H1 (cell line): ENCODE data around the gene APELA. TPM values are rescaled to one million over a fixed set of nuclear protein-coding genes. Genes with fewer than 3 reads are reported as not detected.

Source experiments
- CTCF ChIA-PET: fragments of 300-600 bp; sonication (Branson Sonifier 250); formaldehyde crosslinking; loops from one replicate; lab custom pipeline; 2021; ENCODE audit not compliant: partially characterized antibody; lab: Charles Lee
- POLR2A ChIA-PET: fragments of 300-600 bp; sonication (Branson Sonifier 250); formaldehyde crosslinking; loops from one replicate; lab custom pipeline; 2021; ENCODE audit warnings: inconsistent platforms; ENCODE audit not compliant: partially characterized antibody; lab: Charles Lee
- DNase-seq, 2 experiments: peaks; one replicate each; pipeline versions ENCODE4 v3.0.0 to v3.0.0-alpha.2; 2010 to 2022; ENCODE audit warnings: low spot score in 2 of 2, low read depth in 1 of 2, mixed read lengths in 1 of 2
- FAIRE-seq: peaks from 2 replicates; lab custom pipeline; 2011; peaks lifted over from hg19 to GRCh38; lab: Jason Lieb, UNC
- H2AFZ ChIP-seq: 2 replicates; pipeline ENCODE4 v1.8.1; 2012; ENCODE audit warnings: low read length, inconsistent platforms
- H2AK5ac ChIP-seq: 2 replicates; pipeline ENCODE4 v1.6.1; 2013; ENCODE audit warnings: low read depth, low read length
- H2BK120ac ChIP-seq: replicated peaks from 2 replicates; pipeline ENCODE3; 2013; ENCODE audit warnings: low read depth, low read length, inconsistent platforms
- H2BK12ac ChIP-seq: 2 replicates; pipeline ENCODE4 v1.6.1; 2013; ENCODE audit warnings: low read depth, low read length
- H2BK15ac ChIP-seq: 2 replicates; pipeline ENCODE4 v1.6.1; 2013; ENCODE audit warnings: low read length
- H2BK20ac ChIP-seq: 2 replicates; pipeline ENCODE4 v1.6.1; 2013; ENCODE audit warnings: low read length
- H2BK5ac ChIP-seq: 2 replicates; pipeline ENCODE4 v1.6.1; 2013; ENCODE audit warnings: low read depth, low read length
- H3K14ac ChIP-seq: 2 replicates; pipeline ENCODE4 v1.6.1; 2013; ENCODE audit warnings: inconsistent platforms; ENCODE audit not compliant: insufficient read length
- H3K18ac ChIP-seq: 2 replicates; pipeline ENCODE4 v1.6.1; 2013; ENCODE audit warnings: low read length; ENCODE audit errors: extremely low read depth
- H3K23ac ChIP-seq: 2 replicates; pipeline ENCODE4 v1.6.1; 2013; ENCODE audit warnings: inconsistent platforms; ENCODE audit not compliant: insufficient read length
- H3K23me2 ChIP-seq: 2 replicates; pipeline ENCODE4 v1.6.1; 2013; ENCODE audit warnings: low read depth, low read length
- H3K27ac ChIP-seq: 2 replicates; pipeline ENCODE4 v1.6.1; 2011; ENCODE audit warnings: low read depth, low read length, inconsistent platforms
- H3K27me3 ChIP-seq, 4 experiments: replicated peaks in 1 of 4; 1 replicate in 1 of 4; 2 replicates in 3 of 4; pipeline versions ENCODE4 v1.6.1 to v1.8.1; 2011 to 2013; ENCODE audit warnings: low read length in 3 of 4, mild to moderate bottlenecking in 3 of 4, inconsistent platforms in 2 of 4, mixed read lengths in 2 of 4, moderate library complexity in 1 of 4; ENCODE audit not compliant: control insufficient read depth in 3 of 4, insufficient read depth in 3 of 4; ENCODE audit errors: extremely low read depth in 1 of 4
- H3K36me3 ChIP-seq, 4 experiments: 2 replicates each; pipeline versions ENCODE4 v1.6.1 to v1.8.1; 2011 to 2013; ENCODE audit warnings: mild to moderate bottlenecking in 4 of 4, low read length in 3 of 4, moderate library complexity in 2 of 4, control low read depth in 1 of 4, inconsistent platforms in 1 of 4; ENCODE audit not compliant: insufficient read depth in 4 of 4, control insufficient read depth in 2 of 4
- H3K4ac ChIP-seq: replicated peaks from 2 replicates; pipeline ENCODE3; 2013; ENCODE audit warnings: low read length, low read depth, mixed read lengths, inconsistent platforms; ENCODE audit not compliant: insufficient read length
- H3K4me1 ChIP-seq, 4 experiments: replicated peaks in 1 of 4; 1 replicate in 1 of 4; 2 replicates in 3 of 4; pipeline versions ENCODE4 v1.6.1 to v1.8.1; 2011 to 2013; ENCODE audit warnings: low read length in 3 of 4, inconsistent platforms in 2 of 4, mixed read lengths in 1 of 4; ENCODE audit not compliant: insufficient read depth in 4 of 4, control insufficient read depth in 3 of 4
- H3K4me2 ChIP-seq, 2 experiments: 2 replicates each; pipeline versions ENCODE4 v1.6.1 to v1.8.1; 2011 to 2013; ENCODE audit warnings: low read depth in 2 of 2, low read length in 2 of 2, control low read depth in 1 of 2, inconsistent platforms in 1 of 2, mild to moderate bottlenecking in 1 of 2; ENCODE audit not compliant: insufficient read depth in 1 of 2
- H3K4me3 ChIP-seq, 4 experiments: fragments of 200-600, 300-600 bp in 1 of 4; sonication (generic), shearing (Covaris generic), sonication (Bioruptor Twin) in 1 of 4; 2 replicates each; pipeline versions ENCODE4 v1.5.1 to v1.8.1; 2011 to 2016; ENCODE audit warnings: low read length in 4 of 4, low read depth in 3 of 4, control low read depth in 2 of 4, inconsistent platforms in 2 of 4, mild to moderate bottlenecking in 2 of 4, mixed read lengths in 1 of 4, moderate library complexity in 1 of 4; ENCODE audit not compliant: insufficient read depth in 2 of 4; ENCODE audit errors: extremely low read depth in 1 of 4
- H3K56ac ChIP-seq: replicated peaks from 2 replicates; pipeline ENCODE3; 2013; ENCODE audit warnings: low read depth, mild to moderate bottlenecking, mixed read lengths, low read length, inconsistent platforms; ENCODE audit not compliant: insufficient read length
- H3K79me1 ChIP-seq: 2 replicates; pipeline ENCODE4 v1.6.1; 2013; ENCODE audit warnings: low read depth, low read length, control low read depth
- H3K79me2 ChIP-seq, 2 experiments: 2 replicates each; pipeline versions ENCODE4 v1.6.1 to v1.8.1; 2012 to 2013; ENCODE audit warnings: low read length in 2 of 2, mild to moderate bottlenecking in 2 of 2, inconsistent platforms in 1 of 2; ENCODE audit not compliant: insufficient read depth in 2 of 2, control insufficient read depth in 1 of 2
- H3K9ac ChIP-seq, 4 experiments: replicated peaks in 1 of 4; 1 replicate in 1 of 4; 2 replicates in 3 of 4; pipeline versions ENCODE4 v1.6.1 to v1.8.1; 2011 to 2013; ENCODE audit warnings: low read depth in 3 of 4, low read length in 3 of 4, control low read depth in 2 of 4, mild to moderate bottlenecking in 2 of 4, moderate library complexity in 2 of 4, inconsistent platforms in 1 of 4; ENCODE audit errors: extremely low read depth in 1 of 4
- H3K9me3 ChIP-seq, 2 experiments: 2 replicates each; pipeline versions ENCODE4 v1.6.1 to v1.8.1; 2012 to 2013; ENCODE audit warnings: mild to moderate bottlenecking in 2 of 2, moderate library complexity in 2 of 2, control low read depth in 1 of 2, inconsistent platforms in 1 of 2, low read depth in 1 of 2, low read length in 1 of 2, mixed read lengths in 1 of 2; ENCODE audit not compliant: insufficient read depth in 2 of 2
- H4K20me1 ChIP-seq, 2 experiments: replicated peaks in 1 of 2; 2 replicates each; pipeline versions ENCODE3 to v1.8.1; 2011 to 2013; ENCODE audit warnings: inconsistent platforms in 2 of 2, low read length in 2 of 2, mild to moderate bottlenecking in 1 of 2; ENCODE audit not compliant: insufficient read depth in 2 of 2, control insufficient read depth in 1 of 2
- H4K5ac ChIP-seq: 2 replicates; pipeline ENCODE4 v1.6.1; 2013; ENCODE audit warnings: low read length, low read depth, mixed read lengths, inconsistent platforms; ENCODE audit not compliant: insufficient read length
- H4K8ac ChIP-seq: 2 replicates; pipeline ENCODE4 v1.8.0; 2013; ENCODE audit warnings: mild to moderate bottlenecking, moderate library complexity, low read length, inconsistent platforms; ENCODE audit not compliant: insufficient read depth; ENCODE audit errors: extremely low read depth
- H4K91ac ChIP-seq: replicated peaks from 2 replicates; pipeline ENCODE3; 2013; ENCODE audit warnings: low read length, mixed read lengths, inconsistent platforms; ENCODE audit not compliant: insufficient read length
- ATF3 ChIP-seq: IDR thresholded peaks from 2 replicates; pipeline ENCODE4 v1.6.1; 2011; ENCODE audit warnings: low read depth, mild to moderate bottlenecking, low read length; ENCODE audit not compliant: insufficient read depth
- CBX5 ChIP-seq: fragments of 300-800, 300-1000 bp; sonication (generic); IDR thresholded peaks from 2 replicates; pipeline ENCODE4 v1.7.1; 2016; ENCODE audit warnings: antibody characterized with exemption, low read length, low read depth
- CHD2 ChIP-seq: IDR thresholded peaks from 2 replicates; pipeline ENCODE4 v1.6.1; 2012; ENCODE audit warnings: low read length, improper control_type of control experiment
- CREB1 ChIP-seq: IDR thresholded peaks from 2 replicates; pipeline ENCODE4 v1.6.1; 2012; ENCODE audit warnings: inconsistent platforms
- EP300 ChIP-seq, 2 experiments: IDR thresholded peaks; 1 replicate in 1 of 2; 2 replicates in 1 of 2; pipeline ENCODE4 v1.6.1; 2011 to 2012; ENCODE audit warnings: low read depth in 2 of 2, low read length in 2 of 2, mild to moderate bottlenecking in 2 of 2, borderline replicate concordance in 1 of 2, inconsistent platforms in 1 of 2, moderate library complexity in 1 of 2
- EZH2 ChIP-seq: fragments of 200-600 bp; sonication (generic); IDR thresholded peaks from 2 replicates; pipeline ENCODE4 v1.7.1; 2012; ENCODE audit warnings: low read depth, mild to moderate bottlenecking, moderate library complexity, low read length, inconsistent platforms; ENCODE audit not compliant: severe bottlenecking
- FOSL1 ChIP-seq: IDR thresholded peaks from 2 replicates; pipeline ENCODE4 v1.6.1; 2011; ENCODE audit warnings: mild to moderate bottlenecking, low read depth, low read length, moderate library complexity; ENCODE audit not compliant: insufficient read depth
- HDAC6 ChIP-seq: IDR thresholded peaks from one replicate; pipeline ENCODE4 v1.7.1; 2012; ENCODE audit warnings: low read depth, mild to moderate bottlenecking, inconsistent platforms, low read length, moderate library complexity
- JUN ChIP-seq: IDR thresholded peaks from 2 replicates; pipeline ENCODE4 v1.6.1; 2011; ENCODE audit warnings: low read depth, mild to moderate bottlenecking, improper control_type of control experiment, low read length
- KDM1A ChIP-seq: fragments of 200-600, 300-600 bp; sonication (generic); IDR thresholded peaks from 2 replicates; pipeline ENCODE4 v1.7.1; 2016; ENCODE audit warnings: mild to moderate bottlenecking, low read length, borderline replicate concordance
- KDM5A ChIP-seq: fragments of 200-600 bp; IDR thresholded peaks from 2 replicates; pipeline ENCODE4 v1.7.1; 2012; ENCODE audit warnings: mild to moderate bottlenecking, low read length, inconsistent platforms, mixed read lengths
- POLR2AphosphoS5 ChIP-seq: IDR thresholded peaks from 2 replicates; pipeline ENCODE4 v1.6.1; 2011; ENCODE audit warnings: low read depth, low read length
- TBP ChIP-seq: IDR thresholded peaks from 2 replicates; pipeline ENCODE4 v1.6.1; 2011; ENCODE audit warnings: low read depth, low read length, improper control_type of control experiment
- ZNF274 ChIP-seq: IDR thresholded peaks from 2 replicates; pipeline ENCODE4 v1.7.0; 2012; ENCODE audit warnings: low read length, borderline replicate concordance; ENCODE audit errors: extremely low read depth
- WGBS, 2 experiments: shearing (Covaris generic) in 1 of 2; methylation state at CpG; one replicate each; pipeline versions ENCODE4 v1.1.6 to v1.1.7; 2013 to 2015; ENCODE audit warnings: low lambda C conversion rate in 2 of 2, mixed read lengths in 2 of 2, inconsistent platforms in 1 of 2, low coverage in 1 of 2, missing lambda C conversion rate in 1 of 2; ENCODE audit not compliant: insufficient replicate concordance in 2 of 2, insufficient coverage in 1 of 2, insufficient read length in 1 of 2; ENCODE audit errors: extremely low coverage in 1 of 2, missing lambda C conversion rate in 1 of 2; 5-methylcytosine and 5-hydroxymethylcytosine counted together
- polyA plus RNA-seq, 7 experiments: library from polyadenylated mRNA; depleted of rRNA in 3 of 7; stranded (reverse) in 5 of 7; unstranded in 2 of 7; fragments of >200 nt in 5 of 7; fragments of 200-250 nt in 2 of 7; gene quantifications; 1 replicate in 5 of 7; 2 replicates in 1 of 7; 4 replicates in 1 of 7; pipeline versions ENCODE4 v1.2.1 to v1.2.3, GENCODE V29; 2011 to 2013; ENCODE audit warnings: missing spikeins in 2 of 7, mixed read lengths in 2 of 7
- total RNA-seq: library from RNA; stranded (reverse); fragmentation: NEBNext Ultra II Directional; extraction: Animal tissue kit (Norgen Biotek cat#: 25700); gene quantifications from 2 replicates; pipeline ENCODE4 v1.2.1, GENCODE V29; 2021

The APELA gene
- total and polyA plus RNA-seq, 2 of the 8 experiments (the other 6 are each of a cell fraction or from before 2014, with no cell fraction given), result 60.2 to 81.8 TPM

GRCh38 chr4:164946810-164947209 is 69.8 kb downstream of the APELA start:
- no peak overlapping the region for H3K4me3 ChIP-seq
- ChIA-PET CTCF (interaction anchor here (0.6 to 13.0 kb wide), 13 partner anchors 9 to 1392 kb away, joined by 3 to 279 read pairs (median 4); partner anchors contain the start of gene TRIM75), POLR2A (interaction anchor here (0.6 kb wide), 1 partner anchor 36 kb away, joined by 5 read pairs; no protein-coding TSS in a partner anchor)
- no peaks in the 10 kb centered on the region for H3K79me2 ChIP-seq
- no peaks in the 10 kb centered on the region for H3K36me3 ChIP-seq
- H3K9me3 ChIP-seq, result no peaks in the 10 kb centered on the region
- no peak overlapping the region for H4K91ac ChIP-seq
- no peaks in the 10 kb centered on the region for H4K20me1 ChIP-seq
- H3K14ac ChIP-seq, result no peak overlapping the region
- H3K18ac ChIP-seq, result no peak overlapping the region
- no peak overlapping the region for H4K5ac ChIP-seq
- no peak overlapping the region for H2AK5ac ChIP-seq
- no peak overlapping the region for H2BK20ac ChIP-seq
- H2BK12ac ChIP-seq, result no peak overlapping the region
- no peak overlapping the region for H3K4ac ChIP-seq
- H2BK120ac ChIP-seq, result no peak overlapping the region
- DNase-seq (no peak), FAIRE-seq (no peak)
- H2BK5ac ChIP-seq, result no peak overlapping the region
- H2AFZ ChIP-seq, result no peak overlapping the region
- H2BK15ac ChIP-seq, result no peak overlapping the region
- H3K9ac ChIP-seq, result no peak overlapping the region
- H3K4me1 ChIP-seq, result no peaks in the 10 kb centered on the region
- no peaks in the 10 kb centered on the region for H3K79me1 ChIP-seq
- 90% methylated on average over 5 of the region's 5 CpGs; no CpG with 5 or more reads in 1 of the 2 experiments for WGBS, 2 experiments
- H4K8ac ChIP-seq, result no peak overlapping the region
- H3K27me3 ChIP-seq, result no peaks in the 10 kb centered on the region
- H3K4me2 ChIP-seq, result no peak overlapping the region
- H3K23ac ChIP-seq, result no peak overlapping the region
- H3K27ac ChIP-seq, result no peak overlapping the region
- H3K23me2 ChIP-seq, result no peaks in the 10 kb centered on the region
- no peak overlapping the region for H3K56ac ChIP-seq
- TF ChIP-seq CBX5 (no peak), KDM1A (no peak), EP300 (IDR thresholded peaks at IDR 0.05; ENCODE audit: borderline replicate concordance in 1 of 2, low read depth in 2 of 2, low read length in 2 of 2) (no peak), FOSL1 (no peak), JUN (no peak), CREB1 (no peak), CHD2 (no peak), HDAC6 (no peak), TBP (no peak), POLR2AphosphoS5 (no peak), ATF3 (no peak), ZNF274 (no peak), KDM5A (no peak), EZH2 (no peak)
